ENCODE data around the gene CREBL2. TPM values are rescaled to one million over a fixed set of nuclear protein-coding genes. Genes with fewer than 3 reads are reported as not detected.
"Not testable (repeated sequence)": the region's sequence is repeated elsewhere in the genome, so short reads cannot be mapped to it uniquely, and the experiment has no call there.

The CREBL2 gene, protein sequence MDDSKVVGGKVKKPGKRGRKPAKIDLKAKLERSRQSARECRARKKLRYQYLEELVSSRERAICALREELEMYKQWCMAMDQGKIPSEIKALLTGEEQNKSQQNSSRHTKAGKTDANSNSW
- 15.6 TPM for polyA plus RNA-seq (2013, experiment 1 of 2; ENCODE audit: insufficient read length)
- 17.5 TPM for polyA plus RNA-seq (2013, experiment 2 of 2; ENCODE audit: insufficient read length)

DNA sequence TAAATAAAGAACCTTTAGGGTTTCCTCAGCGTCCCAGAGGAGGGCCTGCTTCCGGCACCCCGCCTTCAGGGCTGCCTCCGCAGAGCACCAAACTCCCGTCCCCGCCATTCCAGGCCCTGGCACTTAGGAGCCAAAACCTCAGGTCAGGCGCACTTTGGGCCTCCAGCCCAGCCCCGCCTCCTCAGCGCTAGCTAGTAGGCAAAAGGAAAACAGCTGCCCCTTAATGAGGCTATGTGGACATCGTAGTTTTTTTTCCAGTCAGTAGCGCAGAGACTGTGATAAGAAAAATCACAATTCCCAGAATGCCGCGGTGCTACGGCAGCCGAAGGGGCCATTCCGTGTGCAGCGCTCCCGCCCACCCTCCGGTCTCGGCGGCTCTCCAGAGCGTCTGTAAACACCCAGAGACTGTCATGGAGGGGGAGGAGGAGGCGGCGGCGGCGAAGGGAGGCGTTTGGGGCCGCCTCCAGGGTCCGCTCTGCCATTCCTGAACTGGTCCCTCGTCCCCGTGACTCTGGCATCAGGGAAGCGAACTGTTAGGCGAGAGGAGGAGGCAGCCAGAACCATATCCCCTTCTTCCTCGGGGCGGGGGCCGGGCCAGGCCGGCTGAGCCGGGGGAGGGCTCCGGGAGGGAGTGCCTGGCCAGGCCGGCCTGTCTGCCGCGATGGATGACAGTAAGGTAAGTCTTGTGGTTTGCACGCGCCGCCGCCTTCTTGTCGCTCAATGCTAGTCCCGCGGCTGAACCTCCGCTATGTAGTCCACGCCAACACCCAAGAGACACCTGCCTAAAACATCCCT is at the start of gene CREBL2:
CREBL2 (plus strand) TSS at position 365 of the 795 bp plus-strand sequence; CDS start at position 662, 297 bp downstream.
- peak; percentile 96 for DNase-seq

DNA sequence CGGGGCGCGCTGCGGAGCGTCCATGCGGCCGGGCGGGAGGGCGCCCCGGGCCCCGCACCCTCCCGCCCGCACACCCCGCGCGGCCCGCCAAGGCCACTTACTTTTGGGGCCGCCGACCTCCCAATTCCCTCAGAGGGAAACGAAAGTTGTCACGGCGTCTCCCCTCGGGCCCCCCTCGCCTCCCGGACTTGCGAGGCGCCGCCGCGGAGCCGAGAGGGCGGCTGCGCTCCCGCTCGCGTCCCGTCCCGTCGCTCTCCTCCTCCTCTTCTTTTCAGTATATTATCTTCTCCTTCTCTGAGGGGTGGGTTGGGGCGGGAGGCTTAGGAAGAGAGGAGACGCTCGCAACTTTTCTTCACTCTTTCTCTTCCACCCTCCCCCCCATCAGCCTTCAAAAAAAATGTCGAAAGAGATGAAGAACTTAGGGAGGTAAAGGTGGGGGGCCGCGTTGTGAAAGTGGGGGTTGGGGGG is 49.6 kb upstream of the CREBL2 start:
- DNase-seq = peak; percentile 33

DNA sequence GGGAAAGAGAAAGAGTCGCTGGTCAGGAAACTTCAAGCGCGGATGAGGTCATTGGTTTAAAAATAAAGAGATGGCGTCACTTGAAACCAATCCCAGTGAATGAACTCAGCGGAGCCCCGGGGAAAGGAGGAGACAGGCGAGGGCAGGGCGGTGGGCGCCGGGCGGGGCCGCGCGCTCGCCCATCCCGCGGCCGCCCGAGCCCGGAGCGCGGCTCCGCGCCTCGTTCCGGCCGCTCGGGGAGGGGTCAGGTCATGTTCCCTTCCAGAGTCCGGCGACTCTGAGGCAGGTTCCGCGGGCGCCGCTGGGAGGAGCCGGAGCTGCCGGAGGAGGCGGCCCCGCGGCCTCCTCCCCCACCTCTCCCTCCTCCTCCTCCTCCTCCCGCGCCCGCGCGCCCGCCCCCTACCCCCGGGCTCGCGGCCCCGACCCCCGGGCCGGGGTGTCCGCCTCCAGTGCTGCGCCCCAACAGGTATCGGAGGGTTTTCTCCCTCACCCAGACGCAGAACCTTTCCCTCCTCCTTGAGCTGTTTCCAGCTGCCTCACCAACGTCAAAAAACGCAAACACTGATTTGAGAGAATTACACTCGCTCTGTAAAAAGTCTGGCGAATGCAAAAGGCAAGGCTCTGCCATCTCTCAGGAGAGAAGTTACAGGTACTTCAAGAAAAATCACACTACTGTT is 49.0 kb upstream of the CREBL2 start, which contains the start of gene DUSP16:
DUSP16 (minus strand) TSS at position 279 of the 677 bp plus-strand sequence. CDS start 41,765 bp downstream, outside the sequence.
- peak; percentile 96 for DNase-seq

DNA sequence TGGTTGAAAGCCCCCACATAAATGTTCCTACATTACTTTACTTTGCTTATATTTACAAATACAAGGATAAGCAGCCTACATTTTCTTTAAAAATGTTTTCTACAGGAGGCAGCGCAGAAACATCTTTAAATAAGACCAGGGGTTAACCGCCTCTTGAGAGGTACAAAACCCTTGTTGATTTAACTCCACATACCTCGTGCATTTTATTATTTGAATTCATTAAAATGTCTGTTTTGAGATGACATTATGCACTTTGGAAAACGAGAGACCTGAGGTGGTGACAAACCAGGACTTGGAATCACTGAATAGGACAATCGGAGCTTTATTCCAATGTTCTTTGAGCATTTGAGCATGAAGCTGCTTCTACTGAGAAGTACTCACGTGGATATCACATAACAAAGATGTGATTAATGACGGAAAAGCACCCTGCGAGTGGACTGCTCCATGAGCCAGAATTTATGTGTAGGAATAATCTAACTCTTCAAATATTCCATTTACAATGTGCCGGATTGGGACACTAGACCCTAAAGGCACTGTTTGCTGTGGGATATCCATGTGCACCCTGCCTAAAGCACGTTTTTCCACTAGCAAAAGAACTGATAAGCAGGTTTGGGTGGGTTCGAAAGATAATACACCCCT is 48.3 kb upstream of the CREBL2 start:
- peak; percentile 14 for DNase-seq

DNA sequence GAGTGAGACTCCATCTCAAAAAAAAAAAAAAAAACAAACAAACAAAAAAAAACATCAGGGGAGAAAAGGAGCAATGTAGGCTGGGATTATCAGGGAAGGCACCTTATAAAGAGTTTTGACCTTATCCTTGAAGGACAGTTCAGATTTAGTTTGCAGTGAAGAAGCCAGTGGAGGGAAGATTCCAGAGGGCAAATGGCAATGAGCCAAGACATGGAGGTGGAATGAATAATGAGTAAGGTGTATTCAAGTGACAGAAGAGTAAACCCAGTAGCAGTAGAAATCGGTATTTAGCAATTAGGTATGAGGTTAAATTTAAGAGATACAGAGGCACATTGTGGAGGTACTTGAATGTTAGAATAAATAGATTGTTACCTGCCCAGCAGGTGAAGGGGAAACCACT is 46.8 kb upstream of the CREBL2 start:
- DNase-seq = no peak

DNA sequence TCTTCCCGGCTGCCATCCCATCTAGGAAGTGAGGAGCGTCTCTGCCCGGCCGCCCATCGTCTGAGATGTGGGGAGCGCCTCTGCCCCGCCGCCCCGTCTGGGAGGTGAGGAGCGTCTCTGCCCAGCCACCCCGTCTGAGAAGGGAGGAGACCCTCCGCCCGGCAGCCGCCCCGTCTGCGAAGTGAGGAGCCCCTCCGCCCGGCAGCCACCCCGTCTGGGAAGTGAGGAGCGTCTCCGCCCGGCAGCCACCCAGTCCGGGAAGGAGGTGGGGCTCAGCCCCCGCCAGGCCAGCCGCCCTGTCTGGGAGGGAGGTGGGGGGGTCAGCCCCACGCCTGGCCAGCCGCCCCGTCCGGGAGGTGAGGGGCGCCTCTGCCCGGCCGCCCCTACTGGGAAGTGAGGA is 45.7 kb upstream of the CREBL2 start:
- DNase-seq = not testable (repeated sequence)

DNA sequence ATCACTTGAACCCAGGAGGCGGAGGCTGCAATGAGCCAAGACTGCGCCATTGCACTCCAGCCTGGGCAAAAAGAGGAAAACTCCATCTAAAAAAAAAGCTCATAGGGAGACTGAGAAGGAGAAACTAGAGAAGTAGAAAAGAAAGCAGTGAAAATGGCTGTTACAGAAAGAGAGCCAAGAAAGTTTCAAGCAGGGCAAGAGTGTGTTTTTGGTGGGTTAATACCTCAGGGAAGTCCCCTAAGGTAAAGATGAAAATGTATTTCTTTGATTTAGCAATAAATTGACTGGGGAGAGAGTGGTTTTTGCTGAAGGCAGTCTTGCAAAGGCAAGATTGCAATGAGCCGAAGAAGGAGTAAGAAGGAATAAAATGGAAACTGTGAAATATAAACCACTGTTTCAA is 39.0 kb upstream of the CREBL2 start:
- no peak for DNase-seq

DNA sequence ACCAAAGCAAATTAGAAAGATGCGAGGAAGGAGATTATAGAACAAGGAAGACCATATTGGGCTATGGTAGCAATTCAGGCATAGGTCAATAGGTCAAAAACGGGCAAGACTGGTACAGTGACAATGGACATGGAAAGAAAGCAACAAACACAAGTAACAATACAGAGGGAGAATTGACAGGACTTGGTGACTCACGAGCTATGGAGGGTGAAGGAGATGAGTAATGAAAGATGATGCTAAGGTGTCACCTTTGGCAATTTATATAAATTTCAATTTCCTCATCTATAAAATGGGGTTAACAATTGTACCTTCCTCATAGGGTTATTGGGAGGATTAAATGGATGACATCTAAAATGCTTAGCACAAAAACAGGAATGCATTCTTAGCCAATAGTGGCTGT is 33.9 kb upstream of the CREBL2 start:
- no peak for DNase-seq

DNA sequence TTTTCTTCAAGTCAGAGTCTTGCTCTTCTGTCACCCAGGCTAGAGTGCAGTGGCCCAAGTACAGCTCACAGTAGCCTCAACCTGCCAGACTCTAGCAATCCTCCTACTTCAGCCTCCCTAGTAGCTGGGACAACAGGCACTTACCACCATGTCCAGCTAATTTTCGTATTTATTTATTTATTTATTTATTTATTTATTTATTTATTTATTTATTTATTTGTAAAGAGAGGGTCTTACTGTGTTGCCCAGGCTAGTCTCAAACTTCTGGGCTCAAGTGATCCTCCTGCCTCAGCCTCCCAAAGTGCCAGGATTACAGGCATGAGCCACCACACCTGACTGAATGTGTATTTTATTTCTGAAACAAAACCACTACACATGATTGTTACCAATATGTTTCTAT is 31.0 kb upstream of the CREBL2 start:
- not testable (repeated sequence) for DNase-seq

DNA sequence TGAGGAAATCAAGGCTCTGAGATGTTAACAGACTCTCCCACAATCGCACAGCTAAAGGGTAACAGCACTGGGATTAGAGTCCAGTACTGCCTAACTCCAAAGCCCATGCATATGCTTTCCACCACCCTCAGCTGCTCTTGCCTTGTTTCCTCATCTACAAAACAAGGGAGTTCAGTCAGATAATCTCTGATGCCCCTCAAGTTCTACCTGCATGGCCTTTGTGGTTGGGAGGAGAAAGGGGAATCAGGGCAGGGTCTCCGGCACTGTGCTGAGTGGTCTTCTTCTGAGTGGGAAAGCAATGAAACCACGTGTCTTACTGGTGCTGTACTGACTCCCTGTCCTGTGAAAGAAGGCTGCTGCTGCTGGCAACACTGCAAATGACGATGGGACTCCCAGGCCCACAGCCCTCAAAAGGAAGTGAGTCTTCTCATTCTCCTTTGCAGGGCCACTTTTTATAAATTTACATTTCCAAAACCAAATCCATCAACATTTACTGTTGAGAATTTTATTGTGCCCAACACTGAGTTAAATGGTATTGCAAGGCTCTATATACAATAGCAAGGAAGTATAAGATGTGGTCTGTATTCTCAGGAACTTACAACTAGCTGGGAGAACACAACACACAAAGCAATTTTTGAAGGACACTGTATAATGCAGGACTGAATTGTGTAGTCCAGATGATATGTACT is 29.3 kb upstream of the CREBL2 start:
- no peak for DNase-seq

DNA sequence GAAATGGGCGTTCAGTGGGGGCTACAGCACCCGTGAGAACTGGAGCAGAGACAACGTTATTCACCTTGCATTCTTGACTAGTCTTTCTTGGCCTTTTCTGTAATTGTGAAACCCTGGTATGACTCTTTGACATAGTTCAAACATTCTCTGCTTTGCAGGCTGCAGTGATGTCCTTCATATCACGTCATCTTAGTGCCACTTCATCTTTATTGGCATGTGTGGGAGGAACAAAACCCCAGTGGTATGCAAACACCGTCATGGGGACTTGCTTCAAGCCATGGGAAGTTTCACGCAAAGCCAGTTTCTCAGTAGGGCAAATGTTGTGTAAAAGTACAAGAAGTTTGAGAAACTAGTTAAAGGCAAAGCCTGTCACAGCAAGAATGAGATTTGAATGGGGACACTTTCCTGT is 28.8 kb upstream of the CREBL2 start:
- DNase-seq = peak; percentile 6

DNA sequence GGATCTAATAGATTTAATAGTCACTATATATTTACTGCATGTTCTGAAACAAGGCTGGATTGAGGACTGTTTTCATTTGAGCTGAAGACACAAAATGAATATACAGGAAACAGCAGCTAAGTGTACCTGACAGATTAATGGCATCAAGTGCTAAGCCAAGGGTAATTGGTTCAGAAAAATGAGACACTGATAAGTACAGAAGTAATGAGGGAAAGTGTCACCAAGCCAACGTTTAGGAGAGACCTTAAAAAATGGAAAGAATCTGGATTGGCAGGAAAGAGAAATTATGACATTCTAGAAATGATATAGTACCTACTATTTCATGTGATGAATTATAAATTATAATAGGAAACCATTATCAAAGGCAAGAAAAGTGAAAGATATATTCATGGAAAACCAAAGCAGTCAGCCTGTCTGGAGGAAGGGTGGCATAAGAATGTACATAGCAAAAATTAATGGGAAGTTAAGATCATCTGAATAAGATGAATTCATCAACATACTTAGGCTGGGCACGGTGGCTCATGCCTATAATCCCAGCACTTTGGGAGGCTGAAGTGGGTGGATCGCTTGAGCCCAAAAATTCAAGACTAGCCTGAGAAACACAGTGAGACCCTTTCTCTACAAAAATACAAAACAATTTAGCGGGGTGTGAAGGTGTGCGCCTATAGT is 28.0 kb upstream of the CREBL2 start:
- DNase-seq = no peak

DNA sequence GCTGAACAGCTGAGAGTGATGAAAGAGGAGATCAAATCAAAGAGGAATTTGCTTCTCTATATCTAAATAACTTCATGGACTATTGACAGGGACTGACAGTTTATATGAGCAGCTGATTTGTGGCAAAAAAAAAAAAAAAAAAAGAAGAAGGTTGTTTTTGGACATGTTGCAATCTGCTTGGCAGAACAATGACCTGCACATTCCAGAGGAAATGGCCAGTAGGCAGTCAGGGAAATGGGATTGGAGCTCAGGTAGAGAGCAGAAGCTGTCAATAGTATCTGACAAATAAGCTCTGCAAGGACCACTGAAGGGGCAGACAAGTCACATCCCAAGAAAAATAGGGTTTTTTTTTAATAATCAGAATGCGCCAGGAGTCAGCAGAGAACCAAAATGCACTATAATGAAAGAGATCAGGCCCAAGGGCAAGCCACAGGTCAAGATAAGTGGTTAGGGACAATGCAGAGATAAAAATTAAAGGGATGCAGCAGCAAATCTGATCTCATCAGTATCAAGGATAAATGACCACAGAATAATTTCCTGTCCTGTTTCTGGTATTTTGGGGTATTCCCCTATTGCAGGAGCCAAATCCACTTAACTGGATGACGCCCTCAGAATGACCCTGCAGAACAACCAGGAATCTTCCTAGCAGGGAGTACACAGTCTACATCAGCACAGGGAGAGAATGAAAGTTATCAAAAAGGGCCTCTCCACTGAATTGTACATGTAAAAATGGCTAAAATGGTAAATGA is 26.4 kb upstream of the CREBL2 start:
- no peak for DNase-seq

DNA sequence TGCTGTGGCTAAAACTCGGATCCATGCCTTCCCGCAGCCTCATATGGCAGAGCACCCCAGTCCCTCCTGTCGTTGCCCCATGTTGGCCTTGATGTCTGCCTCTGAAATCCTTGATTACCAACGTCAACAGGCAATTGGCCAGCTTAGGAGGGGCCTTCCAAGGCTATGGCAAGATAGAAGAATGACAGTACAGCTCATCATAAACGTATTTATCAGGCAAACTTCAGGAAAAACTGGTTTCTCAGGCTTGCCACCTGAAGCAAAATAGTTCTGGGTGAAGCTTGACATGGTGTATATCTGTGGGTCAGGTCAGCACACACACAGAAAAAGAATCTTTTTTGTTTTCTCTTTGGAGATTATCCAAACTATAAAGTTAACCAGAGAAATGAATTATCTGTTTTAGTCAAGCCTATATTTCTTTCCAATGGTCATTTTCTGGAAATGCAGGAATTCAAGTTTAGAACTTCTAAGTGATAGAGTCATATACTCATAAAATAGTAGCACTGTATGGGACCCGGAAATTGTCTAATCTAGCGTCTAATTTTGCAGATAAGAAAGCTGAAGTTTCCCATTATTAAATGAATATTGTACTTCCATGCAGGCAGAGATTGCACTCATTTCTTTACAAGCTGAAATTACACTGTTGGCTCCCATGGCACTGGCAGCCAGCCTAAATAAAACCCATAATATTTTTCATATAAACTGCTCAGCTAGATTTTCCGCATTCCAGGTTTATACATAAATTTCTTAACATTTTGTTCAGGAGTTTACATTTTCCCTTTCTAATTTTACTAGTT is 24.6 kb upstream of the CREBL2 start:
- DNase-seq = no peak

DNA sequence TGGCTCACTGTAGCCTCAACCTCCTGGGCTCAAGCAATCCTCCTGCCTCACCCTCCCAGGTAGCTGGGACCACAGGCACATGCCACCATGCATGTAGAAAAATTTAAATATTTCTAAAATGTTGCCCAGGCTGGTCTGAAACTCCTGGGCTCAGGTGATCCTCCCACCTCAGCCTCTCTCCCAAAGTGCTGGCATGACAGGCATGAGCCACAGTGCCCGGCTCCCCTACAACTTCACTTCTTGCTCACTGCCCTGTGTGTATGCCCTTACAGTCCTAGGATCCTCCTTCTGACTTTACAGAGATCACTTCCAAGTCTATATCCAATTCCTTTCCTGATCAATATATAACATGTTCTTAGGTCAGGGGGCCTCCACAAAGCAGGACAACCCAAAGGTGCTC is 23.8 kb upstream of the CREBL2 start:
- DNase-seq = no peak

DNA sequence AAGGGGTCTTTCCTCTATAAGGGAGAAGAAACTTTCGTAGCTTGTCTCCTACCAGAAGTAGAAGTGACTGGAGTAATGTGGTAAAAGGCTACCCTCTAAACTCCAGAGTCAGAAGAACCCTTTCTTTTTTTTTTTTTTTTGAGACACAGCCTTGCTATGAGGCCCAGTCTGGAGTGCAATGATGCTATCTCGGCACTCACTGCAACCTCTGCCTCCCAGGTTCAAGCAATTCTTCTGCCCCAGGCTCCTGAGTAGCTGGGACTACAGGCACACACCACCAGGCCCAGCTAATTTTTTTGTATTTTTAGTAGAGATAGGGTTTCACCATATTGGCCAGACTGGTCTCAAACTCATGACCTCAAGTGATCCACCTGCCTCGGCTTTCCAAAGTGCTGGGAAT is 23.2 kb upstream of the CREBL2 start:
- not testable (repeated sequence) for DNase-seq

DNA sequence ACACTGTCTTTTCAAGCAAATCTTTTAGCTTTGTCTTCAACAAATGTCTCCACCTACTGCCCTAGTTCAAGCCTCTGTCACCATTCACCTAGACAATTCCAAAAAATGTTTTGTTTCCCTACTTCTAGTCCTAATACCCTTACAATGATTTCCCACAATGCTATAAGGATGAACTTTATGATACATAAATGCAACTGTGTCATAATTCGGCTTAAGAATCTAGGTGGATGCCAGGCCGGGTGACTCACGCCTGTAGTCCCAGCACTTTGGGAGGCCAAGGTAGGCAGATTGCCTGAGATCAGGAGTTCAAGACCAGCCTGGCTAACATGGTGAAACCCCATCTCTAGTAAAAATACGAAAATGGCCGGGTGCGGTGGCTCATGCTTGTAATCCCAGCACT is 20.7 kb upstream of the CREBL2 start:
- DNase-seq = no peak

DNA sequence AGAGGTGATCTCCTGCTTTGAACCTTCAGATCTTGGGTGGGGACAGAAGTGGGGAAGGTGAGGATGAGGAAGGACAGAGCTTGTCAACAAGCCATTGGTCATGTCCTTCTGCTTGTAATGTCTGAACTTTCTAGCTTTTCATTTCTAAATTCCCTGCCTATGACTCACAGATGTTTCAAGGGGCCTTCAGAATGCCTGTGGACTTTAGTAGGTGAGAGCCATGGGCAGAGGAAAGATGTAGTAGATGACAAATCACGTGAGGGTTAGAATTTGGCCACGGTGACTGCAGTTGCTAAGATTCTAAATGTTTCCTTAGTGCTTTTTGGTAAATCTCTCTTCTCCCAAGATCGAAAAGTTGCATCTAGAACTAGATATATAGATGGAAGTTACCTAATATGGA is 18.7 kb upstream of the CREBL2 start:
- peak; percentile 56 for DNase-seq

DNA sequence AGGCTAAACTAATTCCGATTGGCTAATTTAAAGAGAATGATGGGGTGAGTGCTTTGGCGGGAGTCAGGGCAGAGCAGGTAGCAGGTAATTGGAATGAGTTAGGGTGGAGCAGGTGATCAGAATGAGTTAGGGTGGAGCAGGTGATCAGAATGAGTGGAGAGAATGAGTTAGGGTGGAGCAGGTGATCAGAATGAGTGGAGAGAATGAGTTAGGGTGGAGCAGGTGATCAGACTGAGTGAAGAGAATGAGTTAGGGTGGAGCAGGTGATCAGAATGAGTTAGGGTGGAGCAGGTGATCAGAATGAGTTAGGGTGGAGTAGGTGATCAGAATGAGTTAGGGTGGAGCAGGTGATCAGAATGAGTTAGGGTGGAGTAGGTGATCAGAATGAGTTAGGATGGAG is 15.7 kb upstream of the CREBL2 start:
- DNase-seq = not testable (repeated sequence)

DNA sequence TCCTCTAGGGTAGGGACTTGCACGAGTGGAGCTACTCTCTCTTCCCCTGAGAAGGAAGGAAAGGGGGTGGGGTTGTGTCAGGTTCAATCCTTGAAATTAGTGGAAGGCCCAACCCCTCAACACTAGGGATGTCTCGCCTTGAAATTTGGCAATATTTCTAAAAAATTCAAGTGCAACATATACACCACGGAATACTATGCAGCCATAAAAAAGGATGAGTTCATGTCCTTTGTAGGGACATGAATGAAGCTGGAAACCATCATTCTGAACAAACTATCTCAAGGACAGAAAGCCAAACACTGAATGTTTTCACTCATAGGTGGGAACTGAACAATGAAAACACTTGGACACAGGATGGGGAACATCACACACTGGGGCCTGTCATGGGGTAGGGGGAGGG is 15.1 kb upstream of the CREBL2 start:
- DNase-seq = not testable (repeated sequence)
